Amniotic epithelial cell (primary cell): ENCODE data around the gene MPZ.
"Not testable (repeated sequence)": the region's sequence is repeated elsewhere in the genome, so short reads cannot be mapped to it uniquely, and the experiment has no call there.

Source experiments
- DNase-seq: peaks from one replicate; pipeline ENCODE4 v3.0.0-alpha.2; 2010; ENCODE audit warnings: low read depth

The MPZ gene

GRCh38 chr1:161255302-161255701 lies 54.5 kb downstream of the MPZ start:
- not testable (repeated sequence) for DNase-seq
